SK-N-SH (cell line): Measurements from ENCODE around the gene DLX2. TPM values are rescaled to one million over a fixed set of nuclear protein-coding genes. Genes with fewer than 3 reads are reported as not detected.

ENCODE experiments used
- CTCF ChIA-PET: fragments of 300-600, 350-600 bp; formaldehyde crosslinking; extraction: SDS; loops from one replicate; lab custom pipeline; 2021; lab: Yijun Ruan, JAX
- POLR2A ChIA-PET: fragments of 350-600 bp; sonication (Branson Sonifier 250); formaldehyde crosslinking; extraction: SDS; loops from one replicate; lab custom pipeline; 2020; ENCODE audit warnings: antibody characterized with exemption, inconsistent platforms; lab: Yijun Ruan, JAX
- DNase-seq: peaks from one replicate; pipeline ENCODE4 v3.0.0; 2012
- H2AFZ ChIP-seq: fragments of 200-600 bp; sonication (generic); 2 replicates; pipeline ENCODE4 v1.8.1; 2016; ENCODE audit warnings: antibody characterized with exemption, mild to moderate bottlenecking, low read depth
- H3F3A ChIP-seq: fragments of 200-600 bp; sonication (generic); replicated peaks from 2 replicates; pipeline ENCODE3; 2016; ENCODE audit warnings: antibody characterized with exemption, mild to moderate bottlenecking; ENCODE audit not compliant: insufficient read depth
- H3K27ac ChIP-seq, 2 experiments: fragments of 200-500 bp in 1 of 2; fragments of 200-600 bp in 1 of 2; sonication (Bioruptor generic) in 1 of 2; sonication (generic), shearing (Covaris generic) in 1 of 2; 2 replicates each; pipeline versions ENCODE4 v1.5.1 to v1.6.1; 2014 to 2016; ENCODE audit warnings: low read depth in 2 of 2, inconsistent platforms in 1 of 2, low read length in 1 of 2, mild to moderate bottlenecking in 1 of 2, mixed read lengths in 1 of 2
- H3K27me3 ChIP-seq: fragments of 200-600 bp; sonication (generic), shearing (Covaris generic); 2 replicates; pipeline ENCODE4 v1.6.1; 2016; ENCODE audit warnings: mixed run types; ENCODE audit not compliant: insufficient read depth
- H3K36me3 ChIP-seq, 2 experiments: fragments of 200-500 bp in 1 of 2; fragments of 200-600 bp in 1 of 2; sonication (Bioruptor generic) in 1 of 2; sonication (generic) in 1 of 2; replicated peaks in 1 of 2; 2 replicates each; pipeline versions ENCODE3 to v1.5.1; 2014 to 2016; ENCODE audit warnings: low read length in 1 of 2, mild to moderate bottlenecking in 1 of 2; ENCODE audit not compliant: insufficient read depth in 2 of 2, control insufficient read depth in 1 of 2
- H3K4me1 ChIP-seq, 2 experiments: fragments of 200-500 bp in 1 of 2; fragments of 200-600 bp in 1 of 2; sonication (Bioruptor generic) in 1 of 2; sonication (generic), shearing (Covaris generic) in 1 of 2; 2 replicates each; pipeline versions ENCODE4 v1.5.1 to v1.6.1; 2014 to 2016; ENCODE audit warnings: low read depth in 1 of 2, low read length in 1 of 2, mixed run types in 1 of 2; ENCODE audit not compliant: insufficient read depth in 2 of 2, control insufficient read depth in 1 of 2
- H3K4me2 ChIP-seq: fragments of 200-600 bp; sonication (generic), shearing (Covaris generic); 2 replicates; pipeline ENCODE4 v1.6.1; 2017; ENCODE audit warnings: mixed run types
- H3K4me3 ChIP-seq, 2 experiments: fragments of 200-500 bp in 1 of 2; fragments of 200-600 bp in 1 of 2; sonication (Bioruptor generic) in 1 of 2; sonication (generic), shearing (Covaris generic) in 1 of 2; 2 replicates each; pipeline versions ENCODE4 v1.5.1 to v1.8.1; 2014 to 2016; ENCODE audit warnings: low read depth in 2 of 2, inconsistent platforms in 1 of 2, low read length in 1 of 2, mild to moderate bottlenecking in 1 of 2, mixed read lengths in 1 of 2, moderate library complexity in 1 of 2
- H3K79me2 ChIP-seq: fragments of 200-600 bp; sonication (generic); 2 replicates; pipeline ENCODE4 v1.8.1; 2017; ENCODE audit warnings: mild to moderate bottlenecking; ENCODE audit not compliant: insufficient read depth
- H3K9ac ChIP-seq: fragments of 200-600 bp; sonication (generic); 2 replicates; pipeline ENCODE4 v1.6.1; 2017; ENCODE audit warnings: mixed run types
- H3K9me2 ChIP-seq: fragments of 200-600 bp; sonication (generic); 2 replicates; pipeline ENCODE4 v1.6.1; 2017; ENCODE audit warnings: mixed run types
- H3K9me3 ChIP-seq: fragments of 200-600 bp; sonication (generic); 2 replicates; pipeline ENCODE4 v1.6.1; 2017; ENCODE audit warnings: mixed run types, mild to moderate bottlenecking, moderate library complexity
- H4K20me1 ChIP-seq: fragments of 200-600 bp; sonication (generic); 2 replicates; pipeline ENCODE4 v1.6.1; 2017; ENCODE audit warnings: mild to moderate bottlenecking, mixed run types; ENCODE audit not compliant: insufficient read depth
- CTCF ChIP-seq: fragments of 200-600 bp; sonication (generic); IDR thresholded peaks from 2 replicates; pipeline ENCODE4 v1.6.1; 2017; ENCODE audit warnings: antibody characterized with exemption, mild to moderate bottlenecking, moderate library complexity
- EP300 ChIP-seq, 2 experiments: IDR thresholded peaks; 2 replicates each; pipeline versions ENCODE4 v1.4.0 to v1.6.1; 2012; ENCODE audit warnings: borderline replicate concordance in 1 of 2, low read depth in 1 of 2, low read length in 1 of 2
- FOXM1 ChIP-seq: IDR thresholded peaks from 2 replicates; pipeline ENCODE4 v1.4.0; 2012; ENCODE audit warnings: low read depth, mild to moderate bottlenecking
- GATA2 ChIP-seq: sonication (generic); formaldehyde crosslinking; IDR thresholded peaks from 2 replicates; pipeline ENCODE4 v1.5.0; 2020; ENCODE audit warnings: mild to moderate bottlenecking, missing genetic modification reagents
- JUND ChIP-seq: IDR thresholded peaks from 2 replicates; pipeline ENCODE4 v1.4.0; 2012
- MEF2A ChIP-seq: IDR thresholded peaks from 2 replicates; pipeline ENCODE4 v1.4.0; 2012; ENCODE audit warnings: low read depth, borderline replicate concordance
- MXI1 ChIP-seq: IDR thresholded peaks from 2 replicates; pipeline ENCODE4 v1.6.1; 2012; ENCODE audit warnings: mild to moderate bottlenecking, low read depth, low read length, improper control_type of control experiment
- POLR2AphosphoS5 ChIP-seq: IDR thresholded peaks from 2 replicates; pipeline ENCODE4 v1.6.1; 2012; ENCODE audit warnings: low read depth, low read length
- RAD21 ChIP-seq: IDR thresholded peaks from 2 replicates; pipeline ENCODE4 v1.6.1; 2012; ENCODE audit warnings: mild to moderate bottlenecking, low read length
- RCOR1 ChIP-seq: fragments of 150-350 bp; IDR thresholded peaks from 2 replicates; pipeline ENCODE4 v1.6.1; 2017; ENCODE audit warnings: antibody characterized with exemption, low read length
- RFX5 ChIP-seq: IDR thresholded peaks from 2 replicates; pipeline ENCODE4 v1.6.1; 2012; ENCODE audit warnings: mild to moderate bottlenecking, improper control_type of control experiment, low read length
- RXRA ChIP-seq: IDR thresholded peaks from 2 replicates; pipeline ENCODE4 v1.4.0; 2012; ENCODE audit warnings: low read depth, mild to moderate bottlenecking, borderline replicate concordance
- SIN3A ChIP-seq: IDR thresholded peaks from 2 replicates; pipeline ENCODE4 v1.6.1; 2012; ENCODE audit warnings: low read depth, mild to moderate bottlenecking, low read length, moderate library complexity, borderline replicate concordance
- TAF1 ChIP-seq: IDR thresholded peaks from 2 replicates; pipeline ENCODE4 v1.6.1; 2012; ENCODE audit warnings: low read depth, mild to moderate bottlenecking, low read length, moderate library complexity, borderline replicate concordance
- TCF12 ChIP-seq: IDR thresholded peaks from 2 replicates; pipeline ENCODE4 v1.4.0; 2012
- TEAD4 ChIP-seq: IDR thresholded peaks from 2 replicates; pipeline ENCODE4 v1.4.0; 2012; ENCODE audit warnings: mild to moderate bottlenecking, borderline replicate concordance; ENCODE audit not compliant: insufficient read depth
- USF1 ChIP-seq: IDR thresholded peaks from 2 replicates; pipeline ENCODE4 v1.4.0; 2012; ENCODE audit warnings: low read depth, borderline replicate concordance
- WGBS: methylation state at CpG from one replicate; pipeline ENCODE4 v1.1.6; 2017; ENCODE audit warnings: low lambda C conversion rate; 5-methylcytosine and 5-hydroxymethylcytosine counted together
- polyA plus RNA-seq, 3 experiments: library from polyadenylated mRNA; depleted of rRNA; stranded (reverse); fragments of >200 nt; gene quantifications; 2 replicates each; pipeline ENCODE4 v1.2.3, GENCODE V29; 2012
- TF ChIP-seq, protein P1 (sequence below): fragments of 150-350 bp; IDR thresholded peaks from 2 replicates; pipeline ENCODE4 v1.6.1; 2016; ENCODE audit warnings: mild to moderate bottlenecking, low read depth, low read length
- TF ChIP-seq, protein P2 (sequence below): IDR thresholded peaks from 2 replicates; pipeline ENCODE4 v1.4.0; 2012; ENCODE audit warnings: low read depth
- TF ChIP-seq, protein P3 (sequence below): IDR thresholded peaks from 2 replicates; pipeline ENCODE4; 2012

The DLX2 gene
- polyA plus RNA-seq, 1 of the 3 experiments (the other 2 are of a cell fraction): 0.02 TPM

DNA sequence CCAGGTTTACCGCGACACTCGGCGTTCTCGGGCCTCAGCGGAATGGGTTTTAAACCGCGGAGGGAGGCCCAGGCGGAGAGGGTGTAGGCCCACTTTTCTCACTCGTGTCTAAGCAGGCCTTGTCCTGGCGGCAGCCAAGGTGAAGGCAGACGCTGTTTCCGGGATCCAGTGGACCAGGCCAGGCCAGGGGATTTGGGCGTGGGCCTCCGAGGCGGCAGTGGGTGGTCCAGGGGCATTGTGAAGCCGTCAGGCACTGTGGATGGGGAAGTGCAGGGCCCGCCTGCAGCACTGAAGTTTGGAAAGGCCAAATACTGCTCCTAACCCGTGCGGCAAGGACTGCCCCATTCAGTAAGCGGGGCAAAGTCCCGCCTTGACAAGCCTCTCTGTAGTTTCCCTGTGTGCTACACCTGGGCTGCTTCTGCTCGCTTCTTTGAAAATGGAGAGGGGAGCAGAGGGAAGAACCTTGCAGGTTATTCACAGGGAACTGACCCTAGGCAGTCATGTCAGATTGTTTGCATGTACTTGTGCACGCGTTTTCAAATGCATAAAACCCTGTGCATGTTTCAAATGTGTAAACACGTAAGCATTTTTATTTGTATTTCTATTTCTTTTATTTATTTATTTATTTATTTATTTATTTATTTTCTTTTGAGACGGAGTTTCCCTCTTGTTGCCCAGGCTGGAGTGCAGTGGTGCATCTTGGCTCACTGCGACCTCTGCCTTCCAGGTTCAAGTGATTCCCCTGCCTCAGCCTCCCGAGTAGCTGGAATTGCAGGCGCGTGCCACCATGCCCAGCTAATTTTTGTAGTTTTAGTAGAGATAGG, 7.5 kb upstream of the DLX2 start:
- no peak for TF ChIP-seq CTCF
- no peak for TF ChIP-seq TCF12
- TF ChIP-seq, protein P1, sequence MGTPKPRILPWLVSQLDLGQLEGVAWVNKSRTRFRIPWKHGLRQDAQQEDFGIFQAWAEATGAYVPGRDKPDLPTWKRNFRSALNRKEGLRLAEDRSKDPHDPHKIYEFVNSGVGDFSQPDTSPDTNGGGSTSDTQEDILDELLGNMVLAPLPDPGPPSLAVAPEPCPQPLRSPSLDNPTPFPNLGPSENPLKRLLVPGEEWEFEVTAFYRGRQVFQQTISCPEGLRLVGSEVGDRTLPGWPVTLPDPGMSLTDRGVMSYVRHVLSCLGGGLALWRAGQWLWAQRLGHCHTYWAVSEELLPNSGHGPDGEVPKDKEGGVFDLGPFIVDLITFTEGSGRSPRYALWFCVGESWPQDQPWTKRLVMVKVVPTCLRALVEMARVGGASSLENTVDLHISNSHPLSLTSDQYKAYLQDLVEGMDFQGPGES: no peak
- no peak for TF ChIP-seq POLR2AphosphoS5
- TF ChIP-seq, protein P2, sequence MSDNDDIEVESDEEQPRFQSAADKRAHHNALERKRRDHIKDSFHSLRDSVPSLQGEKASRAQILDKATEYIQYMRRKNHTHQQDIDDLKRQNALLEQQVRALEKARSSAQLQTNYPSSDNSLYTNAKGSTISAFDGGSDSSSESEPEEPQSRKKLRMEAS: no peak
- TF ChIP-seq RCOR1: no peak
- no peak for TF ChIP-seq TEAD4
- TF ChIP-seq, protein P3, sequence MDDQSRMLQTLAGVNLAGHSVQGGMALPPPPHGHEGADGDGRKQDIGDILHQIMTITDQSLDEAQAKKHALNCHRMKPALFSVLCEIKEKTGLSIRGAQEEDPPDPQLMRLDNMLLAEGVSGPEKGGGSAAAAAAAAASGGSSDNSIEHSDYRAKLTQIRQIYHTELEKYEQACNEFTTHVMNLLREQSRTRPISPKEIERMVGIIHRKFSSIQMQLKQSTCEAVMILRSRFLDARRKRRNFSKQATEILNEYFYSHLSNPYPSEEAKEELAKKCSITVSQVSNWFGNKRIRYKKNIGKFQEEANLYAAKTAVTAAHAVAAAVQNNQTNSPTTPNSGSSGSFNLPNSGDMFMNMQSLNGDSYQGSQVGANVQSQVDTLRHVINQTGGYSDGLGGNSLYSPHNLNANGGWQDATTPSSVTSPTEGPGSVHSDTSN: no peak
- TF ChIP-seq MEF2A: no peak
- TF ChIP-seq RFX5: no peak
- TF ChIP-seq FOXM1: no peak
- no peak for TF ChIP-seq RXRA
- no peak for TF ChIP-seq TAF1
- no peak for TF ChIP-seq JUND
- no peak for TF ChIP-seq RAD21
- no peak for TF ChIP-seq USF1
- no peak for TF ChIP-seq SIN3A
- no peak for TF ChIP-seq GATA2 (CRISPR knock-in tag)
- no peak for TF ChIP-seq EP300 (IDR thresholded peaks at IDR 0.05; ENCODE audit: borderline replicate concordance in 1 of 2, low read depth in 1 of 2, low read length in 1 of 2)
- TF ChIP-seq MXI1: no peak
- TF ChIP-seq, all 33 proteins: peak for 0
- CTCF ChIA-PET: interaction anchor here (1.1 kb wide), 1 partner anchor 299 kb away, joined by 3 read pairs; no protein-coding TSS in a partner anchor
- POLR2A ChIA-PET: no interaction called here

More for the DNA sequence above, 7.5 kb upstream of the DLX2 start:
- no peak overlapping the region for H3K4me2 ChIP-seq
- no peaks in the 10 kb centered on the region for H3K9me3 ChIP-seq
- no peak for DNase-seq
- no peak overlapping the region for H3K27ac ChIP-seq
- no peak overlapping the region for H3K9ac ChIP-seq
- no peaks in the 10 kb centered on the region for H4K20me1 ChIP-seq
- no peaks in the 10 kb centered on the region for H3K79me2 ChIP-seq
- H3K9me2 ChIP-seq: no peaks in the 10 kb centered on the region
- peaks cover 0 to 9% of the 10 kb centered on the region in 2 experiments; a peak in 1 of 4 replicates for H3K4me1 ChIP-seq
- no peak overlapping the region for H2AFZ ChIP-seq
- H3K27me3 ChIP-seq: no peaks in the 10 kb centered on the region
- H3K4me3 ChIP-seq: no peak overlapping the region
- 94% methylated on average over 27 of the region's 31 CpGs for WGBS
- no peaks in the 10 kb centered on the region for H3F3A ChIP-seq
- no peaks in the 10 kb centered on the region for H3K36me3 ChIP-seq
